ENCODE data around the gene TP53BP2.

TP53BP2 gene

GRCh38 chr1:223730479-223731132 is 115.1 kb downstream of the TP53BP2 start:
- peaks cover 10% of the 10 kb centered on the region for H3K27me3 ChIP-seq (ENCODE audit: insufficient read depth, low read length, poor library complexity)
- peaks cover 8% of the 10 kb centered on the region for H3K4me1 ChIP-seq (ENCODE audit: insufficient read depth, low read length)
- TF ChIP-seq EZH2 (IDR thresholded peaks at IDR 0.05; ENCODE audit: borderline replicate concordance, low read depth, low read length, severe bottlenecking) = no peak
- TF ChIP-seq, protein P1, sequence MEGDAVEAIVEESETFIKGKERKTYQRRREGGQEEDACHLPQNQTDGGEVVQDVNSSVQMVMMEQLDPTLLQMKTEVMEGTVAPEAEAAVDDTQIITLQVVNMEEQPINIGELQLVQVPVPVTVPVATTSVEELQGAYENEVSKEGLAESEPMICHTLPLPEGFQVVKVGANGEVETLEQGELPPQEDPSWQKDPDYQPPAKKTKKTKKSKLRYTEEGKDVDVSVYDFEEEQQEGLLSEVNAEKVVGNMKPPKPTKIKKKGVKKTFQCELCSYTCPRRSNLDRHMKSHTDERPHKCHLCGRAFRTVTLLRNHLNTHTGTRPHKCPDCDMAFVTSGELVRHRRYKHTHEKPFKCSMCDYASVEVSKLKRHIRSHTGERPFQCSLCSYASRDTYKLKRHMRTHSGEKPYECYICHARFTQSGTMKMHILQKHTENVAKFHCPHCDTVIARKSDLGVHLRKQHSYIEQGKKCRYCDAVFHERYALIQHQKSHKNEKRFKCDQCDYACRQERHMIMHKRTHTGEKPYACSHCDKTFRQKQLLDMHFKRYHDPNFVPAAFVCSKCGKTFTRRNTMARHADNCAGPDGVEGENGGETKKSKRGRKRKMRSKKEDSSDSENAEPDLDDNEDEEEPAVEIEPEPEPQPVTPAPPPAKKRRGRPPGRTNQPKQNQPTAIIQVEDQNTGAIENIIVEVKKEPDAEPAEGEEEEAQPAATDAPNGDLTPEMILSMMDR (IDR thresholded peaks at IDR 0.05; ENCODE audit: borderline replicate concordance, extremely low read depth, low read length, poor library complexity, severe bottlenecking) = no peak
- no peaks in the 10 kb centered on the region for H3K36me3 ChIP-seq (ENCODE audit: insufficient read depth, low read length)
- H2AFZ ChIP-seq (ENCODE audit: low read depth, low read length) = no peak overlapping the region
- no peak overlapping the region for H3K9ac ChIP-seq (ENCODE audit: low read depth, low read length)
- H3K79me2 ChIP-seq (ENCODE audit: insufficient read depth, low read length) = no peaks in the 10 kb centered on the region
- no peak overlapping the region for H3K4me2 ChIP-seq (ENCODE audit: insufficient read depth, low read length)
- no peaks in the 10 kb centered on the region for H3K9me3 ChIP-seq (ENCODE audit: insufficient read depth, low read length, severe bottlenecking)
- H3K4me3 ChIP-seq (ENCODE audit: low read depth in 1 of 2, low read length in 2 of 2) = no peak overlapping the region
- ATAC-seq (ENCODE audit: insufficient read depth, low read depth) = no peak
- DNase-seq = no peak
- H3K27ac ChIP-seq (ENCODE audit: low read length) = no peak overlapping the region
- H4K20me1 ChIP-seq (ENCODE audit: insufficient read depth, low read length) = no peaks in the 10 kb centered on the region

GRCh38 chr1:223729906-223730305 is 115.8 kb downstream of the TP53BP2 start:
- TF ChIP-seq EZH2 (IDR thresholded peaks at IDR 0.05; ENCODE audit: borderline replicate concordance, low read depth, low read length, severe bottlenecking) = no peak
- TF ChIP-seq, protein P1 (IDR thresholded peaks at IDR 0.05; ENCODE audit: borderline replicate concordance, extremely low read depth, low read length, poor library complexity, severe bottlenecking) = no peak
- Histone ChIP-seq H3K27ac (ENCODE audit: low read length) (no peak overlapping the region), H3K4me1 (ENCODE audit: insufficient read depth, low read length) (peaks cover 8% of the 10 kb centered on the region), H2AFZ (ENCODE audit: low read depth, low read length) (no peak overlapping the region), H3K9me3 (ENCODE audit: insufficient read depth, low read length, severe bottlenecking) (no peaks in the 10 kb centered on the region), H3K27me3 (ENCODE audit: insufficient read depth, low read length, poor library complexity) (peaks cover 10% of the 10 kb centered on the region), H3K79me2 (ENCODE audit: insufficient read depth, low read length) (no peaks in the 10 kb centered on the region), H4K20me1 (ENCODE audit: insufficient read depth, low read length) (no peaks in the 10 kb centered on the region), H3K4me2 (ENCODE audit: insufficient read depth, low read length) (no peak overlapping the region), H3K36me3 (ENCODE audit: insufficient read depth, low read length) (no peaks in the 10 kb centered on the region), H3K4me3 (ENCODE audit: low read depth in 1 of 2, low read length in 2 of 2) (no peak overlapping the region), H3K9ac (ENCODE audit: low read depth, low read length) (no peak overlapping the region)
- DNase-seq (no peak), ATAC-seq (ENCODE audit: insufficient read depth, low read depth) (no peak)
